Measurements from ENCODE around the gene LAIR2.
A peak's percentile ranks its signal among the peaks of the same experiment; 100 is the strongest.

Gene LAIR2

GRCh38 chr19:54549224-54549623, 46.6 kb downstream of the LAIR2 start:
- H3K27me3 ChIP-seq (ENCODE audit: insufficient read depth, low read length), result no peaks in the 10 kb centered on the region
- 0 out of 2 replicates have a peak overlapping the region, but pooled peaks have one; percentile 10 for H3K4me3 ChIP-seq (ENCODE audit: low read length)
- WGBS, result 81% methylated on average over 14 of the region's 14 CpGs
- peaks cover 74% of the 10 kb centered on the region for H3K9me3 ChIP-seq (ENCODE audit: insufficient read depth, low read depth, low read length)
- H3K4me1 ChIP-seq (ENCODE audit: insufficient read depth, low read length), result no peaks in the 10 kb centered on the region
- no peak overlapping the region for H3K9ac ChIP-seq (ENCODE audit: low read depth, low read length)
- H3K36me3 ChIP-seq (ENCODE audit: insufficient read depth, low read length), result no peaks in the 10 kb centered on the region
- H3K27ac ChIP-seq (ENCODE audit: low read depth, low read length), result no peak overlapping the region

GRCh38 chr19:54551293-54551692, 48.7 kb downstream of the LAIR2 start:
- Histone ChIP-seq H3K27me3 (ENCODE audit: insufficient read depth, low read length) (no peaks in the 10 kb centered on the region), H3K36me3 (ENCODE audit: insufficient read depth, low read length) (no peaks in the 10 kb centered on the region), H3K4me1 (ENCODE audit: insufficient read depth, low read length) (no peaks in the 10 kb centered on the region), H3K9ac (ENCODE audit: low read depth, low read length) (no peak overlapping the region), H3K4me3 (ENCODE audit: low read length) (no peak overlapping the region), H3K9me3 (ENCODE audit: insufficient read depth, low read depth, low read length) (peaks cover 79% of the 10 kb centered on the region), H3K27ac (ENCODE audit: low read depth, low read length) (no peak overlapping the region)
- 82% methylated on average over 6 of the region's 6 CpGs for WGBS

GRCh38 chr19:54551950-54552912, 49.6 kb downstream of the LAIR2 start:
- Histone ChIP-seq H3K9ac (ENCODE audit: low read depth, low read length) (no peak overlapping the region), H3K27me3 (ENCODE audit: insufficient read depth, low read length) (no peaks in the 10 kb centered on the region), H3K9me3 (ENCODE audit: insufficient read depth, low read depth, low read length) (peaks cover 81% of the 10 kb centered on the region), H3K36me3 (ENCODE audit: insufficient read depth, low read length) (no peaks in the 10 kb centered on the region), H3K4me1 (ENCODE audit: insufficient read depth, low read length) (no peaks in the 10 kb centered on the region), H3K27ac (ENCODE audit: low read depth, low read length) (no peak overlapping the region), H3K4me3 (ENCODE audit: low read length) (no peak overlapping the region)
- whole genome bisulfite sequencing, result 83% methylated on average over 22 of the region's 22 CpGs

- no peaks in the 10 kb centered on the region for H3K36me3 ChIP-seq (ENCODE audit: insufficient read depth, low read length)
- peaks cover 82% of the 10 kb centered on the region for H3K9me3 ChIP-seq (ENCODE audit: insufficient read depth, low read depth, low read length)
- no peak overlapping the region for H3K4me3 ChIP-seq (ENCODE audit: low read length)
- H3K27ac ChIP-seq (ENCODE audit: low read depth, low read length), result no peak overlapping the region
- no peaks in the 10 kb centered on the region for H3K4me1 ChIP-seq (ENCODE audit: insufficient read depth, low read length)
- H3K27me3 ChIP-seq (ENCODE audit: insufficient read depth, low read length), result no peaks in the 10 kb centered on the region
- H3K9ac ChIP-seq (ENCODE audit: low read depth, low read length), result no peak overlapping the region
- 83% methylated on average over 15 of the region's 15 CpGs for WGBS
Observed at GRCh38 chr19:54552913-54553310, 50.3 kb downstream of the LAIR2 start.

- no peak overlapping the region for H3K27ac ChIP-seq (ENCODE audit: low read depth, low read length)
- peaks cover 87% of the 10 kb centered on the region for H3K9me3 ChIP-seq (ENCODE audit: insufficient read depth, low read depth, low read length)
- no peak overlapping the region for H3K9ac ChIP-seq (ENCODE audit: low read depth, low read length)
- no peak overlapping the region for H3K4me3 ChIP-seq (ENCODE audit: low read length)
- WGBS, result 85% methylated on average over 10 of the region's 10 CpGs
- H3K36me3 ChIP-seq (ENCODE audit: insufficient read depth, low read length), result no peaks in the 10 kb centered on the region
- H3K4me1 ChIP-seq (ENCODE audit: insufficient read depth, low read length), result no peaks in the 10 kb centered on the region
- H3K27me3 ChIP-seq (ENCODE audit: insufficient read depth, low read length), result no peaks in the 10 kb centered on the region
Observed at GRCh38 chr19:54554006-54554405, 51.4 kb downstream of the LAIR2 start.

GRCh38 chr19:54554896-54555295, 52.3 kb downstream of the LAIR2 start:
- no peak overlapping the region for H3K9ac ChIP-seq (ENCODE audit: low read depth, low read length)
- 90% methylated on average over 16 of the region's 16 CpGs for WGBS
- H3K4me1 ChIP-seq (ENCODE audit: insufficient read depth, low read length), result no peaks in the 10 kb centered on the region
- no peak overlapping the region for H3K4me3 ChIP-seq (ENCODE audit: low read length)
- no peaks in the 10 kb centered on the region for H3K27me3 ChIP-seq (ENCODE audit: insufficient read depth, low read length)
- H3K36me3 ChIP-seq (ENCODE audit: insufficient read depth, low read length), result no peaks in the 10 kb centered on the region
- peaks cover 84% of the 10 kb centered on the region for H3K9me3 ChIP-seq (ENCODE audit: insufficient read depth, low read depth, low read length)
- no peak overlapping the region for H3K27ac ChIP-seq (ENCODE audit: low read depth, low read length)

GRCh38 chr19:54556194-54556593, 53.6 kb downstream of the LAIR2 start:
- Histone ChIP-seq H3K27ac (ENCODE audit: low read depth, low read length) (no peak overlapping the region), H3K27me3 (ENCODE audit: insufficient read depth, low read length) (no peaks in the 10 kb centered on the region), H3K36me3 (ENCODE audit: insufficient read depth, low read length) (no peaks in the 10 kb centered on the region), H3K9ac (ENCODE audit: low read depth, low read length) (no peak overlapping the region), H3K4me3 (ENCODE audit: low read length) (no peak overlapping the region), H3K9me3 (ENCODE audit: insufficient read depth, low read depth, low read length) (peaks cover 87% of the 10 kb centered on the region), H3K4me1 (ENCODE audit: insufficient read depth, low read length) (no peaks in the 10 kb centered on the region)
- 100% methylated on average over 1 of the region's 1 CpG for WGBS

- no peak overlapping the region for H3K4me3 ChIP-seq (ENCODE audit: low read length)
- no peaks in the 10 kb centered on the region for H3K27me3 ChIP-seq (ENCODE audit: insufficient read depth, low read length)
- WGBS, result 83% methylated on average over 3 of the region's 3 CpGs
- H3K9ac ChIP-seq (ENCODE audit: low read depth, low read length), result no peak overlapping the region
- H3K27ac ChIP-seq (ENCODE audit: low read depth, low read length), result no peak overlapping the region
- H3K9me3 ChIP-seq (ENCODE audit: insufficient read depth, low read depth, low read length), result peaks cover 86% of the 10 kb centered on the region
- H3K4me1 ChIP-seq (ENCODE audit: insufficient read depth, low read length), result no peaks in the 10 kb centered on the region
- H3K36me3 ChIP-seq (ENCODE audit: insufficient read depth, low read length), result no peaks in the 10 kb centered on the region
Observed at GRCh38 chr19:54558339-54558738, 55.7 kb downstream of the LAIR2 start.
